GM23338 (cell line): ENCODE measurements around the gene BMPER. TPM values are rescaled to one million over a fixed set of nuclear protein-coding genes. Genes with fewer than 3 reads are reported as not detected.

Experiments used
- ATAC-seq: fragments of 200-7000 bp; cut with Tn5 transposase; 3 replicates; pipeline ENCODE4 v1.9.1; 2020
- DNase-seq: peaks from one replicate; pipeline ENCODE4 v3.0.0-alpha.2; 2015; ENCODE audit warnings: low spot score
- H2AFZ ChIP-seq: fragments of 200-600 bp; sonication (generic); 2 replicates; pipeline ENCODE4 v1.8.0; 2016; ENCODE audit warnings: antibody characterized with exemption, mild to moderate bottlenecking, moderate library complexity
- H3F3A ChIP-seq: fragments of 200-600 bp; sonication (generic); replicated peaks from 2 replicates; pipeline ENCODE4 v1.8.0; 2017; ENCODE audit warnings: antibody characterized with exemption, mixed run types, low read depth
- H3K27ac ChIP-seq: fragments of 200-600 bp; sonication (generic); 2 replicates; pipeline ENCODE4 v1.6.1; 2016; ENCODE audit warnings: low read depth
- H3K27me3 ChIP-seq: fragments of 200-600 bp; sonication (generic); 2 replicates; pipeline ENCODE4 v1.8.0; 2016; ENCODE audit warnings: mild to moderate bottlenecking, mixed run types, moderate library complexity; ENCODE audit not compliant: insufficient read depth
- H3K36me3 ChIP-seq: fragments of 200-600 bp; sonication (generic); 2 replicates; pipeline ENCODE4 v1.8.0; 2016; ENCODE audit warnings: mild to moderate bottlenecking; ENCODE audit not compliant: insufficient read depth
- H3K4me1 ChIP-seq: fragments of 200-600 bp; sonication (generic); 2 replicates; pipeline ENCODE4 v1.8.0; 2016; ENCODE audit warnings: mild to moderate bottlenecking, moderate library complexity; ENCODE audit not compliant: insufficient read depth
- H3K4me2 ChIP-seq: fragments of 200-600 bp; sonication (generic); 2 replicates; pipeline ENCODE4 v1.7.1; 2017; ENCODE audit warnings: mixed run types
- H3K4me3 ChIP-seq: fragments of 200-600 bp; sonication (generic); 2 replicates; pipeline ENCODE4 v1.6.1; 2016; ENCODE audit warnings: mixed run types
- H3K79me2 ChIP-seq: fragments of 200-600 bp; sonication (generic); replicated peaks from 2 replicates; pipeline ENCODE4 v1.8.0; 2017; ENCODE audit warnings: mild to moderate bottlenecking; ENCODE audit not compliant: insufficient read depth
- H3K9me2 ChIP-seq: fragments of 200-600 bp; sonication (generic); 2 replicates; pipeline ENCODE4 v1.8.0; 2017; ENCODE audit not compliant: insufficient read depth
- H4K20me1 ChIP-seq: fragments of 200-600 bp; sonication (generic); replicated peaks from 2 replicates; pipeline ENCODE4 v1.8.0; 2017; ENCODE audit warnings: mild to moderate bottlenecking; ENCODE audit not compliant: insufficient read depth
- H3K27ac Mint-ChIP-seq: 2 replicates; pipeline ENCODE4 v1.8.0; 2020; ENCODE audit warnings: inconsistent platforms, mild to moderate bottlenecking, moderate library complexity, mixed read lengths
- H3K27me3 Mint-ChIP-seq: 3 replicates; pipeline ENCODE4 v1.8.0; 2022; ENCODE audit warnings: low read depth, mild to moderate bottlenecking, moderate library complexity, mixed read lengths, inconsistent platforms; ENCODE audit not compliant: insufficient read depth, poor library complexity
- H3K36me3 Mint-ChIP-seq: 3 replicates; pipeline ENCODE4 v1.8.0; 2021; ENCODE audit warnings: low read depth, mild to moderate bottlenecking, inconsistent platforms, moderate library complexity, mixed read lengths
- H3K4me1 Mint-ChIP-seq: 3 replicates; pipeline ENCODE4 v1.8.0; 2020; ENCODE audit warnings: mild to moderate bottlenecking, inconsistent platforms, mixed read lengths
- H3K4me3 Mint-ChIP-seq: 3 replicates; pipeline ENCODE4 v1.8.0; 2021; ENCODE audit warnings: moderate library complexity, mild to moderate bottlenecking, inconsistent platforms, mixed read lengths
- H3K9me3 Mint-ChIP-seq: 3 replicates; pipeline ENCODE4 v1.8.0; 2020; ENCODE audit warnings: moderate library complexity, mild to moderate bottlenecking, inconsistent platforms, mixed read lengths
- CREB1 ChIP-seq: fragments of 250-450 bp; sonication (Bioruptor Pico); IDR thresholded peaks from 2 replicates; pipeline ENCODE4 v1.5.0; 2020; ENCODE audit warnings: low read depth, mild to moderate bottlenecking, moderate library complexity
- CTCF ChIP-seq, 2 experiments: fragments of 200-600 bp in 1 of 2; sonication (generic) in 1 of 2; conservative IDR thresholded peaks; 2 replicates each; pipeline versions ENCODE4 v1.5.1 to v1.6.1; 2016 to 2017; ENCODE audit warnings: antibody characterized with exemption in 2 of 2, low read depth in 2 of 2, mild to moderate bottlenecking in 2 of 2, moderate library complexity in 1 of 2
- ETS1 ChIP-seq: IDR thresholded peaks from 2 replicates; pipeline ENCODE4 v1.6.1; 2016; ENCODE audit warnings: antibody characterized with exemption
- EZH2 ChIP-seq: fragments of 200-600 bp; sonication (generic); IDR thresholded peaks from one replicate; pipeline ENCODE4 v1.8.0; 2017; ENCODE audit warnings: antibody characterized with exemption, mild to moderate bottlenecking, low read depth; ENCODE audit not compliant: unreplicated experiment
- EZH2phosphoT487 ChIP-seq: fragments of 200-600 bp; sonication (generic); IDR thresholded peaks from one replicate; pipeline ENCODE4 v1.8.1; 2018; ENCODE audit warnings: antibody characterized with exemption; ENCODE audit not compliant: unreplicated experiment
- JUNB ChIP-seq: IDR thresholded peaks from one replicate; pipeline ENCODE4 v1.6.1; 2016; ENCODE audit warnings: antibody characterized with exemption; ENCODE audit not compliant: unreplicated experiment
- POLR2AphosphoS5 ChIP-seq: IDR thresholded peaks from 2 replicates; pipeline ENCODE4 v1.6.1; 2016; ENCODE audit warnings: antibody characterized with exemption, low read depth
- STAT1 ChIP-seq: IDR thresholded peaks from one replicate; pipeline ENCODE4 v1.6.1; 2016; ENCODE audit warnings: antibody characterized with exemption; ENCODE audit not compliant: unreplicated experiment
- ZNF114 ChIP-seq: fragments of 250-450 bp; sonication (Bioruptor Pico); IDR thresholded peaks from 2 replicates; pipeline ENCODE4 v1.5.0; 2020; ENCODE audit warnings: mild to moderate bottlenecking, moderate library complexity
- ZNF331 ChIP-seq: fragments of 250-450 bp; sonication (Bioruptor Pico); IDR thresholded peaks from 2 replicates; pipeline ENCODE4 v1.5.0; 2020; ENCODE audit warnings: low read depth, mild to moderate bottlenecking, moderate library complexity
- polyA plus RNA-seq: library from polyadenylated mRNA; unstranded; fragments of >200 nt; fragmentation: Nextera tagmentation; extraction: Ambion mirVana; gene quantifications from 2 replicates; pipeline ENCODE4 v1.2.1, GENCODE V29; 2016
- total RNA-seq: library from RNA; depleted of rRNA; stranded (reverse); fragments of >200 nt; shearing (Covaris generic); gene quantifications from 2 replicates; pipeline ENCODE4 v1.2.3, GENCODE V29; 2014
- TF ChIP-seq, protein P1 (sequence below): fragments of 250-450 bp; sonication (Bioruptor Pico); IDR thresholded peaks from 2 replicates; pipeline ENCODE4 v1.5.0; 2020; ENCODE audit warnings: mild to moderate bottlenecking, moderate library complexity

BMPER gene
- total and polyA plus RNA-seq, 2 experiments from 2014 or later: 0.53 to 1.4 TPM

- Histone ChIP-seq H3K9me2 (no peaks in the 10 kb centered on the region), H3K27me3 (no peaks in the 10 kb centered on the region), H3K4me1 (no peaks in the 10 kb centered on the region), H3K36me3 (no peaks in the 10 kb centered on the region), H3F3A (no peaks in the 10 kb centered on the region), H3K27ac (no peak overlapping the region), H3K79me2 (no peaks in the 10 kb centered on the region), H3K4me3 (no peak overlapping the region), H4K20me1 (no peaks in the 10 kb centered on the region), H3K4me2 (no peak overlapping the region), H2AFZ (no peak overlapping the region)
- ATAC-seq (no peak), DNase-seq (no peak)
- H3K4me1 Mint-ChIP-seq: peaks cover 6% of the 10 kb centered on the region; the same call in 2 of the 3 replicates
- no peak overlapping the region for H3K4me3 Mint-ChIP-seq
- no peak overlapping the region for H3K27ac Mint-ChIP-seq
- peaks cover 2% of the 10 kb centered on the region for H3K27me3 Mint-ChIP-seq
- TF ChIP-seq EZH2phosphoT487: no peak
- TF ChIP-seq CREB1 (CRISPR knock-in tag): no peak
- TF ChIP-seq CTCF (conservative IDR thresholded peaks at IDR 0.05; ENCODE audit: low read depth in 2 of 2): no peak
- TF ChIP-seq POLR2AphosphoS5: no peak
- TF ChIP-seq STAT1: no peak
- TF ChIP-seq EZH2: no peak
- no peak for TF ChIP-seq JUNB
- no peak for TF ChIP-seq ZNF114
- TF ChIP-seq, protein P1, sequence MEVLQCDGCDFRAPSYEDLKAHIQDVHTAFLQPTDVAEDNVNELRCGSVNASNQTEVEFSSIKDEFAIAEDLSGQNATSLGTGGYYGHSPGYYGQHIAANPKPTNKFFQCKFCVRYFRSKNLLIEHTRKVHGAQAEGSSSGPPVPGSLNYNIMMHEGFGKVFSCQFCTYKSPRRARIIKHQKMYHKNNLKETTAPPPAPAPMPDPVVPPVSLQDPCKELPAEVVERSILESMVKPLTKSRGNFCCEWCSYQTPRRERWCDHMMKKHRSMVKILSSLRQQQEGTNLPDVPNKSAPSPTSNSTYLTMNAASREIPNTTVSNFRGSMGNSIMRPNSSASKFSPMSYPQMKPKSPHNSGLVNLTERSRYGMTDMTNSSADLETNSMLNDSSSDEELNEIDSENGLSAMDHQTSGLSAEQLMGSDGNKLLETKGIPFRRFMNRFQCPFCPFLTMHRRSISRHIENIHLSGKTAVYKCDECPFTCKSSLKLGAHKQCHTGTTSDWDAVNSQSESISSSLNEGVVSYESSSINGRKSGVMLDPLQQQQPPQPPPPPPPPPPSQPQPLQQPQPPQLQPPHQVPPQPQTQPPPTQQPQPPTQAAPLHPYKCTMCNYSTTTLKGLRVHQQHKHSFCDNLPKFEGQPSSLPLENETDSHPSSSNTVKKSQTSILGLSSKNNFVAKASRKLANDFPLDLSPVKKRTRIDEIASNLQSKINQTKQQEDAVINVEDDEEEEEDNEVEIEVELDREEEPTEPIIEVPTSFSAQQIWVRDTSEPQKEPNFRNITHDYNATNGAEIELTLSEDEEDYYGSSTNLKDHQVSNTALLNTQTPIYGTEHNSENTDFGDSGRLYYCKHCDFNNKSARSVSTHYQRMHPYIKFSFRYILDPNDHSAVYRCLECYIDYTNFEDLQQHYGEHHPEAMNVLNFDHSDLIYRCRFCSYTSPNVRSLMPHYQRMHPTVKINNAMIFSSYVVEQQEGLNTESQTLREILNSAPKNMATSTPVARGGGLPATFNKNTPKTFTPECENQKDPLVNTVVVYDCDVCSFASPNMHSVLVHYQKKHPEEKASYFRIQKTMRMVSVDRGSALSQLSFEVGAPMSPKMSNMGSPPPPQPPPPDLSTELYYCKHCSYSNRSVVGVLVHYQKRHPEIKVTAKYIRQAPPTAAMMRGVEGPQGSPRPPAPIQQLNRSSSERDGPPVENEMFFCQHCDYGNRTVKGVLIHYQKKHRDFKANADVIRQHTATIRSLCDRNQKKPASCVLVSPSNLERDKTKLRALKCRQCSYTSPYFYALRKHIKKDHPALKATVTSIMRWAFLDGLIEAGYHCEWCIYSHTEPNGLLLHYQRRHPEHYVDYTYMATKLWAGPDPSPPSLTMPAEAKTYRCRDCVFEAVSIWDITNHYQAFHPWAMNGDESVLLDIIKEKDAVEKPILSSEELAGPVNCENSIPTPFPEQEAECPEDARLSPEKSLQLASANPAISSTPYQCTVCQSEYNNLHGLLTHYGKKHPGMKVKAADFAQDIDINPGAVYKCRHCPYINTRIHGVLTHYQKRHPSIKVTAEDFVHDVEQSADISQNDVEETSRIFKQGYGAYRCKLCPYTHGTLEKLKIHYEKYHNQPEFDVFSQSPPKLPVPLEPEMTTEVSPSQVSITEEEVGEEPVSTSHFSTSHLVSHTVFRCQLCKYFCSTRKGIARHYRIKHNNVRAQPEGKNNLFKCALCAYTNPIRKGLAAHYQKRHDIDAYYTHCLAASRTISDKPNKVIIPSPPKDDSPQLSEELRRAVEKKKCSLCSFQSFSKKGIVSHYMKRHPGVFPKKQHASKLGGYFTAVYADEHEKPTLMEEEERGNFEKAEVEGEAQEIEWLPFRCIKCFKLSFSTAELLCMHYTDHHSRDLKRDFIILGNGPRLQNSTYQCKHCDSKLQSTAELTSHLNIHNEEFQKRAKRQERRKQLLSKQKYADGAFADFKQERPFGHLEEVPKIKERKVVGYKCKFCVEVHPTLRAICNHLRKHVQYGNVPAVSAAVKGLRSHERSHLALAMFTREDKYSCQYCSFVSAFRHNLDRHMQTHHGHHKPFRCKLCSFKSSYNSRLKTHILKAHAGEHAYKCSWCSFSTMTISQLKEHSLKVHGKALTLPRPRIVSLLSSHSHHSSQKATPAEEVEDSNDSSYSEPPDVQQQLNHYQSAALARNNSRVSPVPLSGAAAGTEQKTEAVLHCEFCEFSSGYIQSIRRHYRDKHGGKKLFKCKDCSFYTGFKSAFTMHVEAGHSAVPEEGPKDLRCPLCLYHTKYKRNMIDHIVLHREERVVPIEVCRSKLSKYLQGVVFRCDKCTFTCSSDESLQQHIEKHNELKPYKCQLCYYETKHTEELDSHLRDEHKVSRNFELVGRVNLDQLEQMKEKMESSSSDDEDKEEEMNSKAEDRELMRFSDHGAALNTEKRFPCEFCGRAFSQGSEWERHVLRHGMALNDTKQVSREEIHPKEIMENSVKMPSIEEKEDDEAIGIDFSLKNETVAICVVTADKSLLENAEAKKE (CRISPR knock-in tag): no peak
- no peak for TF ChIP-seq ZNF331 (CRISPR knock-in tag)
- TF ChIP-seq ETS1: no peak
- H3K9me3 Mint-ChIP-seq: peaks cover 16% of the 10 kb centered on the region
- no peaks in the 10 kb centered on the region for H3K36me3 Mint-ChIP-seq
Measured at GRCh38 chr7:34096198-34096651, 190.9 kb downstream of the BMPER start.
